GM12874 (cell line): ENCODE results near the gene DOCK1.

ENCODE experiments used
- TF ChIP-seq, protein P1 (sequence below): IDR thresholded peaks from 2 replicates; pipeline ENCODE4 v1.5.1; 2011; ENCODE audit warnings: low read depth, mild to moderate bottlenecking, control low read depth, low read length, moderate library complexity; ENCODE audit not compliant: insufficient read depth

DOCK1 gene

DNA sequence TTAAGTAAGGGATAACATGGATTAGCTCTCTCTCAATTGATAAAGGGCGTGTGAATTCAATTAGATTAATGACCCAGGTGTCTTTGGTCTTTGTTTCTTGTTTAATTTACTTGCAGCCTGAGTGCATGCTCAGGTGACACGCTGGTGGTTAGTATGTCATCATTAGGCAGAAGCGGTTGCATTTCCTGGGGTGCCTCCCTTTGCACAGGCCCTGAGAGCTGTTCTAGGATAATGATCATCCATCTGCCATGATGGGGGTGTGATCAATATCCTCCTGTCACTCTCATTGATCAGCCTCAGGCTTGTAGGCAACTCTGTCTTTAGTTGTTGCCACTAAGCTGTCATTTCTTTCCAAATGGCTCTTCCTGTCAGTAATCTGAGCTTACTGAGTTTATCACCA, 544.3 kb downstream of the DOCK1 start:
- TF ChIP-seq, protein P1, sequence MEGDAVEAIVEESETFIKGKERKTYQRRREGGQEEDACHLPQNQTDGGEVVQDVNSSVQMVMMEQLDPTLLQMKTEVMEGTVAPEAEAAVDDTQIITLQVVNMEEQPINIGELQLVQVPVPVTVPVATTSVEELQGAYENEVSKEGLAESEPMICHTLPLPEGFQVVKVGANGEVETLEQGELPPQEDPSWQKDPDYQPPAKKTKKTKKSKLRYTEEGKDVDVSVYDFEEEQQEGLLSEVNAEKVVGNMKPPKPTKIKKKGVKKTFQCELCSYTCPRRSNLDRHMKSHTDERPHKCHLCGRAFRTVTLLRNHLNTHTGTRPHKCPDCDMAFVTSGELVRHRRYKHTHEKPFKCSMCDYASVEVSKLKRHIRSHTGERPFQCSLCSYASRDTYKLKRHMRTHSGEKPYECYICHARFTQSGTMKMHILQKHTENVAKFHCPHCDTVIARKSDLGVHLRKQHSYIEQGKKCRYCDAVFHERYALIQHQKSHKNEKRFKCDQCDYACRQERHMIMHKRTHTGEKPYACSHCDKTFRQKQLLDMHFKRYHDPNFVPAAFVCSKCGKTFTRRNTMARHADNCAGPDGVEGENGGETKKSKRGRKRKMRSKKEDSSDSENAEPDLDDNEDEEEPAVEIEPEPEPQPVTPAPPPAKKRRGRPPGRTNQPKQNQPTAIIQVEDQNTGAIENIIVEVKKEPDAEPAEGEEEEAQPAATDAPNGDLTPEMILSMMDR: no peak

GRCh38 chr10:127450644-127451043, 545.4 kb downstream of the DOCK1 start:
- TF ChIP-seq, protein P1: no peak

GRCh38 chr10:127451628-127452027, 546.4 kb downstream of the DOCK1 start:
- TF ChIP-seq, protein P1: no peak

- TF ChIP-seq, protein P1: no peak
These were observed 547.3 kb downstream of the DOCK1 start for GRCh38 chr10:127452568-127452967.

- TF ChIP-seq, protein P1: no peak
These were observed 548.5 kb downstream of the DOCK1 start for GRCh38 chr10:127453706-127454105.

GRCh38 chr10:127456122-127456521, 550.9 kb downstream of the DOCK1 start:
- TF ChIP-seq, protein P1: no peak

DNA sequence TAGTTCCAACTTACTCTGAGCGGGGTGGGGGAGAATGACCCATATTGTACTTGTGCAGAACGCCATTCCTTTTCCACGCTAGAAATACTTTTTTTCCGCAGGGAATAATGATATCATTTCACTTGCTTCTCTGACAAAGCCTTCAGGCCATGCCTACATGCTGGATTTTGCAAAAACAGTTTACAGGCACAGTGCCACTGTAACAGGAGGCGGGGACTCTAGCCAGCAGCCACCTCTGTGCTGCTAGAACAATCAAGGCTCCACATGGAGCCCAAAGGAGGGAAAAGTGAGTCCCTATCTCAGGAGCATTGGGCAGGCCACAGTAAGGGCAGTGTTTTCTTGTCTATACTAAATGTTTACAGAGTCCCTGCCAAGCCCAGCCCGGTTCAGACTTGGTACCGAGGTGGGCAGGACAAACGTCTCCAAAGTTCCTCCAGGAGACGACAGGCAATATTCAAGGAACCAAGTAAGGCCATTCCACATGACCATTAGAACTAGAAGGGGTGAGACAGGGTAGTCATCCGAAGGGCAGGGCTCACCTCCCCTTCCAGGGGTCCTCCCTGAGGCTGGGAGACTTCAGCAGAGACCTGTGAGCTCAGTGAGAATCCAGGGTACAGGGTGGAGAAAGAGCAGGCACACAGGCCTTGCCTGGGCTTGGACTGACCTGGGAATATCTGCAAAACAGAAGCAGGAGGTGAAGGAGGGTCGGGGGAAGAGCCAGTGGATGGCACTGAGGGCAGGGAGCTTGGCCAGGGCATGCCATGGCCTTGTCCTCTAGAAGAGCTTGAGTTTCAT, 553.0 kb downstream of the DOCK1 start:
- TF ChIP-seq, protein P1: no peak
